Glutamatergic neuron (in vitro differentiated cells): ENCODE results near the gene SUN5. TPM values are rescaled to one million over a fixed set of nuclear protein-coding genes. Genes with fewer than 3 reads are reported as not detected.

ENCODE experiments used
- DNase-seq: peaks from one replicate; pipeline ENCODE4 v3.0.0; 2022
- H3K27ac Mint-ChIP-seq: one replicate; pipeline ENCODE4 v1.8.0; 2020; ENCODE audit warnings: mild to moderate bottlenecking, mixed read lengths, inconsistent platforms; ENCODE audit not compliant: unreplicated experiment
- H3K27me3 Mint-ChIP-seq: one replicate; pipeline ENCODE4 v1.8.0; 2020; ENCODE audit warnings: mild to moderate bottlenecking, moderate library complexity, mixed read lengths, inconsistent platforms; ENCODE audit not compliant: unreplicated experiment
- H3K36me3 Mint-ChIP-seq: one replicate; pipeline ENCODE4 v1.8.0; 2020; ENCODE audit warnings: mild to moderate bottlenecking, mixed read lengths, inconsistent platforms; ENCODE audit not compliant: unreplicated experiment
- H3K4me1 Mint-ChIP-seq: one replicate; pipeline ENCODE4 v1.8.0; 2020; ENCODE audit warnings: mild to moderate bottlenecking, low read depth, mixed read lengths, inconsistent platforms; ENCODE audit not compliant: unreplicated experiment
- H3K4me3 Mint-ChIP-seq: one replicate; pipeline ENCODE4 v1.8.0; 2020; ENCODE audit warnings: mild to moderate bottlenecking, mixed read lengths, inconsistent platforms; ENCODE audit not compliant: unreplicated experiment
- H3K9me3 Mint-ChIP-seq: one replicate; pipeline ENCODE4 v1.8.0; 2020; ENCODE audit warnings: mild to moderate bottlenecking, moderate library complexity, mixed read lengths, inconsistent platforms; ENCODE audit not compliant: unreplicated experiment
- CTCF ChIP-seq: fragments of 200-600 bp; sonication (generic); IDR thresholded peaks from one replicate; pipeline ENCODE4 v1.5.0; 2021; ENCODE audit not compliant: partially characterized antibody, unreplicated experiment
- total RNA-seq: library from RNA; stranded (reverse); fragmentation: NEBNext Ultra II Directional; extraction: Animal tissue kit (Norgen Biotek cat#: 25700); gene quantifications from one replicate; pipeline ENCODE4 v1.2.1, GENCODE V29; 2021; ENCODE audit not compliant: unreplicated experiment

The SUN5 gene
- total RNA-seq, 1 donor from 2014 or later = not detected

- Mint-ChIP-seq H3K9me3 (no peaks in the 10 kb centered on the region), H3K4me1 (peaks cover 2% of the 10 kb centered on the region), H3K27me3 (no peaks in the 10 kb centered on the region), H3K36me3 (peaks cover 5% of the 10 kb centered on the region), H3K27ac (no peak overlapping the region), H3K4me3 (no peak overlapping the region)
- no peak for DNase-seq
- TF ChIP-seq CTCF = no peak
Measured at GRCh38 chr20:32991792-32992641, 12.2 kb downstream of the SUN5 start.

GRCh38 chr20:32991383-32991782, 12.8 kb downstream of the SUN5 start:
- TF ChIP-seq CTCF = no peak
- Mint-ChIP-seq H3K36me3 (peaks cover 5% of the 10 kb centered on the region), H3K4me3 (no peak overlapping the region), H3K27ac (no peak overlapping the region), H3K9me3 (no peaks in the 10 kb centered on the region), H3K4me1 (peaks cover 2% of the 10 kb centered on the region), H3K27me3 (no peaks in the 10 kb centered on the region)
- DNase-seq = no peak

DNA sequence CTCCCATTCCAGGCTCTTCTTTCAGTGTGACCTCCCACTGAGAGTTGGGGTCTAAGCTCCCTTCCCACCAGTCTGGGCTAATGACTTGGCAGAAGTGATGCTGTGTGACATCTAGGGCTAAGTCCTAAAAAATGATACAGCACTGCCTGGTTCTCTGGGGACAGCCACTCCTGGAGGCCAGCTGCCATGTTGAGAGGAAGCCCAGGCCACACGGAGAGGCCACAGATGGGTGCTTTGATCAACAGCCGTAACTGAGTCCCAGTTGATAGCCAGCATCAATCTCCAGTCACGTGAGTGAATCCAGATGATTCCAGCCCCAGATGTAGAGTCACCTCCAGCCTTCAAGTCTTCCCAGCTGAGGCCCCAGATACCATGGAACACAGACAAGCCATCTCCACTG, 13.8 kb downstream of the SUN5 start:
- TF ChIP-seq CTCF = no peak

GRCh38 chr20:32989507-32990283, 14.5 kb downstream of the SUN5 start:
- Mint-ChIP-seq H3K4me1 (peaks cover 2% of the 10 kb centered on the region), H3K36me3 (peaks cover under 1% of the 10 kb centered on the region), H3K27me3 (no peaks in the 10 kb centered on the region), H3K27ac (no peak overlapping the region), H3K9me3 (no peaks in the 10 kb centered on the region), H3K4me3 (no peak overlapping the region)
- TF ChIP-seq CTCF = no peak
- no peak for DNase-seq

More for the DNA sequence above, 13.8 kb downstream of the SUN5 start:
- no peak overlapping the region for H3K4me3 Mint-ChIP-seq
- no peaks in the 10 kb centered on the region for H3K9me3 Mint-ChIP-seq
- peaks cover 5% of the 10 kb centered on the region for H3K36me3 Mint-ChIP-seq
- H3K4me1 Mint-ChIP-seq = peaks cover 2% of the 10 kb centered on the region
- no peak overlapping the region for H3K27ac Mint-ChIP-seq
- no peaks in the 10 kb centered on the region for H3K27me3 Mint-ChIP-seq
- DNase-seq = no peak

DNA sequence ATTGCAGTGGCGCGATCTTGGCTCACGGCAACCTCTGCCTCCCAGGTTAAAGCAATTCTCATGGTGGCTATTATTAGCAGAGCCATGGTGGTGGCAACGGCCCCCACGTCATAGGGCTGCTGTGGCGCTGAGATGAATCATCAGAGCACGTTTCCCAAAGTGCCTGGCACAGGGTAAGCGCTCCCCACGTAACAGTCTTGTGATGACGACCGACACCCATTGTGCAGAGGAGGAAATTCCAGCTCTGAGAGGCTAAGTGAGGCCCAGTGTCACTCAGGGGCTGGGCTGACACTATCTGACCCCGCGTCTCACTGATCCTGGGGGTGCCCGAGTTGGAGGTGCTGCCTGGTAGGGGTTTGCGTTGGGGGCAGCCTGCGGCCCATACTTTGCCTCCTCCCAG, 16.2 kb downstream of the SUN5 start:
- Mint-ChIP-seq H3K36me3 (no peaks in the 10 kb centered on the region), H3K4me3 (no peak overlapping the region), H3K4me1 (peaks cover 2% of the 10 kb centered on the region), H3K9me3 (peaks cover 2% of the 10 kb centered on the region), H3K27me3 (no peaks in the 10 kb centered on the region), H3K27ac (no peak overlapping the region)
- no peak for DNase-seq
- no peak for TF ChIP-seq CTCF
